HG03520 (cell line): ENCODE results near the gene C14orf119.

Experiments
- ATAC-seq: cut with Tn5 transposase; IDR thresholded peaks from one replicate; pipeline ENCODE4 v1.9.1; 2021; ENCODE audit warnings: mild to moderate bottlenecking, moderate library complexity; ENCODE audit not compliant: unreplicated experiment

Gene C14orf119

GRCh38 chr14:23086565-23086964 lies 8.7 kb upstream of the C14orf119 start:
- ATAC-seq, result no peak

- no peak for ATAC-seq
Measured at GRCh38 chr14:23089498-23090253, 5.6 kb upstream of the C14orf119 start.

- no peak for ATAC-seq
Measured at GRCh38 chr14:23090254-23090636, 5.1 kb upstream of the C14orf119 start.

GRCh38 chr14:23091294-23092225 lies 3.7 kb upstream of the C14orf119 start:
- ATAC-seq, result no peak

- ATAC-seq, result no peak
Measured at GRCh38 chr14:23093104-23093503, 2.2 kb upstream of the C14orf119 start.

GRCh38 chr14:23093526-23093925 lies 1.8 kb upstream of the C14orf119 start:
- ATAC-seq, result no peak

GRCh38 chr14:23093991-23094665 lies 1.2 kb upstream of the C14orf119 start:
- ATAC-seq, result peak; percentile 22

GRCh38 chr14:23094666-23095195 lies 574 bp upstream of the C14orf119 start, which contains the start of gene ACIN1:
TSS of gene ACIN1 (minus strand) at chr14:23095136. CDS start at chr14:23095112, 24 bp downstream.
- ATAC-seq, result peak; percentile 26

GRCh38 chr14:23097786-23098185 lies 2.5 kb downstream of the C14orf119 start:
- no peak for ATAC-seq

GRCh38 chr14:23099212-23099861 lies 4.0 kb downstream of the C14orf119 start:
- no peak for ATAC-seq

- ATAC-seq, result no peak
Measured at GRCh38 chr14:23101213-23101970, 6.1 kb downstream of the C14orf119 start.

- no peak for ATAC-seq
Measured at GRCh38 chr14:23101986-23102625, 6.8 kb downstream of the C14orf119 start.

GRCh38 chr14:23102801-23103200 lies 7.5 kb downstream of the C14orf119 start:
- no peak for ATAC-seq

- ATAC-seq, result no peak
Measured at GRCh38 chr14:23103581-23103980, 8.3 kb downstream of the C14orf119 start.

GRCh38 chr14:23104070-23104590 lies 8.8 kb downstream of the C14orf119 start:
- no peak for ATAC-seq

- no peak for ATAC-seq
Measured at GRCh38 chr14:23104591-23105347, 9.5 kb downstream of the C14orf119 start, which contains the start of gene CIROP. TSS of gene CIROP (minus strand) at chr14:23104989. CDS start at chr14:23104920, 69 bp downstream.

- no peak for ATAC-seq
Measured at GRCh38 chr14:23105348-23105824, 10.1 kb downstream of the C14orf119 start.

GRCh38 chr14:23106747-23107045 lies 11.4 kb downstream of the C14orf119 start:
- ATAC-seq, result no peak
